Esophagus muscularis mucosa (tissue), 4 donors: ENCODE results near the gene SLC22A8.

Experiments
- EP300 ChIP-seq: sonication (generic); formaldehyde crosslinking; IDR thresholded peaks from one replicate; pipeline ENCODE4 v1.6.1; 2017; ENCODE audit warnings: antibody characterized with exemption
- POLR2A ChIP-seq: fragments of 450-650 bp; IDR thresholded peaks from one replicate; pipeline ENCODE4 v1.6.1; 2017; ENCODE audit warnings: antibody characterized with exemption, moderate library complexity, mild to moderate bottlenecking, low read depth
- POLR2AphosphoS5 ChIP-seq, 2 donors: sonication (generic); formaldehyde crosslinking; IDR thresholded peaks; one replicate each; pipeline ENCODE4 v1.6.1; 2017; ENCODE audit warnings: antibody characterized with exemption in 2 of 2
- TF ChIP-seq, protein P1 (sequence below), 3 experiments: fragments of 200-600 bp in 2 of 3; fragments of 450-650 bp in 1 of 3; sonication (generic) in 2 of 3; IDR thresholded peaks; one replicate each; pipeline ENCODE4 v1.5.1; 2017 to 2019; ENCODE audit warnings: antibody characterized with exemption in 3 of 3, mild to moderate bottlenecking in 2 of 3, moderate library complexity in 1 of 3

DNA sequence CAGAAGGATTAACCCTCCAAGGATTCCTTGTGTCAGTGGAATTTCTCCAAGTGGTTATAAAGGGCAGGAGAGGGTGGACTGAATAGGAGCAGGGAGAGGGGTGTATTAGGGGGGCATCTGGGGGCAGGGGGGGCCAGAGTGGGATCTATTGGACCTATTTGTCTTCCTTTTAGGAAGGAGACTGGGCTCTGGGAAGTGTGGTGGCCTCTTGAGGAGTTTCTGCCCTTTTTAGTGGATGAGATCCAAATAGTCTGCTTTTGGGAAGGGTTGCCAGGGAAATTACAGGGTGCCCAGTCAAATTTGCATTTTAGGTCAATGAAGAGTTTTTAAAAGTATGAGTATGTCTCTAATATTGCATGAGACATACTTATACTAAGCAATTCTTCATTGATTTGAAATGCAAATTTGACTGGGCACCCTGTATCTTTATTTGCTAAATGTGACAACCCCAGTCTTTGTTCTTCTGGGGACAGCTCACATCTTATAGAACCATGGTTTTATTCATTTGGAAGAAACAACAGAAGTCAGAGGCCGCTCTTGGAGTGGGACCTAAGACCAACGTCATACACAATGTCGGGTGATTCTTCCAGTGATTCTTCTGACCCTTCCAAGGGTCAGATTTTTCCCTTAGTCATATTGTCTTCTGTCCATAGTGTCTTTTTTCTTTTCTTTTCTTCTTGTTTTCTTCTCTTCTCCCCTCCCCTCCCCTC lies 30.4 kb downstream of the SLC22A8 start:
- TF ChIP-seq POLR2A (no peak), POLR2AphosphoS5 (IDR thresholded peaks at IDR 0.05) (no peak), EP300 (no peak)
- TF ChIP-seq, protein P1, sequence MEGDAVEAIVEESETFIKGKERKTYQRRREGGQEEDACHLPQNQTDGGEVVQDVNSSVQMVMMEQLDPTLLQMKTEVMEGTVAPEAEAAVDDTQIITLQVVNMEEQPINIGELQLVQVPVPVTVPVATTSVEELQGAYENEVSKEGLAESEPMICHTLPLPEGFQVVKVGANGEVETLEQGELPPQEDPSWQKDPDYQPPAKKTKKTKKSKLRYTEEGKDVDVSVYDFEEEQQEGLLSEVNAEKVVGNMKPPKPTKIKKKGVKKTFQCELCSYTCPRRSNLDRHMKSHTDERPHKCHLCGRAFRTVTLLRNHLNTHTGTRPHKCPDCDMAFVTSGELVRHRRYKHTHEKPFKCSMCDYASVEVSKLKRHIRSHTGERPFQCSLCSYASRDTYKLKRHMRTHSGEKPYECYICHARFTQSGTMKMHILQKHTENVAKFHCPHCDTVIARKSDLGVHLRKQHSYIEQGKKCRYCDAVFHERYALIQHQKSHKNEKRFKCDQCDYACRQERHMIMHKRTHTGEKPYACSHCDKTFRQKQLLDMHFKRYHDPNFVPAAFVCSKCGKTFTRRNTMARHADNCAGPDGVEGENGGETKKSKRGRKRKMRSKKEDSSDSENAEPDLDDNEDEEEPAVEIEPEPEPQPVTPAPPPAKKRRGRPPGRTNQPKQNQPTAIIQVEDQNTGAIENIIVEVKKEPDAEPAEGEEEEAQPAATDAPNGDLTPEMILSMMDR (IDR thresholded peaks at IDR 0.05): no peak
